Muscle of back (tissue), 11 donors: ENCODE results near the gene ABHD14A. TPM values are rescaled to one million over a fixed set of nuclear protein-coding genes. Genes with fewer than 3 reads are reported as not detected.

Source experiments
- DNase-seq, 3 donors: peaks; one replicate each; pipeline versions ENCODE4 v3.0.0 to v3.0.0-alpha.2; 2013
- polyA plus RNA-seq, 10 donors: library from polyadenylated mRNA; unstranded; fragments of 120-200 nt; gene quantifications; one replicate each; pipeline ENCODE4 v1.2.1, GENCODE V29; 2013; ENCODE audit not compliant: insufficient read length in 10 of 10

The ABHD14A gene
- polyA plus RNA-seq, 10 donors: 10.3 to 18.5 (median 12.1) TPM

- DNase-seq: no peak
Observed at GRCh38 chr3:51955175-51955892, 19.5 kb upstream of the ABHD14A start, which contains the start of gene GPR62. GPR62 (plus strand) TSS chr3:51955381; CDS start chr3:51955653, 272 bp downstream.

GRCh38 chr3:51955893-51956770, 18.7 kb upstream of the ABHD14A start:
- peak in 2 of 3 donors; percentile 63 to 83 for DNase-seq

GRCh38 chr3:51957520-51958205, 17.2 kb upstream of the ABHD14A start:
- DNase-seq: no peak

- DNase-seq: peak in 1 of 3 donors; percentile 3
Observed at GRCh38 chr3:51958603-51959521, 16.0 kb upstream of the ABHD14A start.

- peak in 1 of 3 donors; percentile 1 for DNase-seq
Observed at GRCh38 chr3:51959651-51960050, 15.2 kb upstream of the ABHD14A start.

- DNase-seq: no peak
Observed at GRCh38 chr3:51960386-51960785, 14.5 kb upstream of the ABHD14A start.

GRCh38 chr3:51961011-51961410, 13.9 kb upstream of the ABHD14A start:
- DNase-seq: no peak

- no peak for DNase-seq
Observed at GRCh38 chr3:51961602-51962569, 13.0 kb upstream of the ABHD14A start.

- peak in 1 of 3 donors; percentile 70 for DNase-seq
Observed at GRCh38 chr3:51962854-51963530, 11.9 kb upstream of the ABHD14A start.

- peak in 2 of 3 donors; percentile 67 to 69 for DNase-seq
Observed at GRCh38 chr3:51963951-51964451, 10.9 kb upstream of the ABHD14A start.

- DNase-seq: no peak
Observed at GRCh38 chr3:51964521-51964920, 10.3 kb upstream of the ABHD14A start.

GRCh38 chr3:51966016-51966415, 8.8 kb upstream of the ABHD14A start:
- DNase-seq: no peak

GRCh38 chr3:51966486-51966885, 8.4 kb upstream of the ABHD14A start:
- no peak for DNase-seq

GRCh38 chr3:51966922-51967383, 7.9 kb upstream of the ABHD14A start:
- DNase-seq: peak in 1 of 3 donors; percentile 60

- DNase-seq: peak in 2 of 3 donors; percentile 75 to 88
Observed at GRCh38 chr3:51967384-51968169, 7.3 kb upstream of the ABHD14A start, which contains the start of gene PCBP4. PCBP4 (minus strand) TSS chr3:51967454; CDS start chr3:51961240, 6,214 bp downstream.

- DNase-seq: no peak
Observed at GRCh38 chr3:51968170-51968775, 6.6 kb upstream of the ABHD14A start.
